ENCODE results near the gene GMDS. TPM values are rescaled to one million over a fixed set of nuclear protein-coding genes. Genes with fewer than 3 reads are reported as not detected.

Gene GMDS
- total and polyA plus RNA-seq, 2 experiments from 2014 or later = 3.0 to 12.6 TPM

- Histone ChIP-seq H4K20me1 (ENCODE audit: insufficient read depth) (no peaks in the 10 kb centered on the region), H3K27me3 (replicated peaks; ENCODE audit: insufficient read depth) (no peaks in the 10 kb centered on the region), H3K4me2 (ENCODE audit: unreplicated experiment) (peak overlapping the region; percentile 92), H3K9ac (peak overlapping the region; percentile 95), H3K9me2 (ENCODE audit: insufficient read depth) (no peaks in the 10 kb centered on the region), H3K27ac (peak overlapping the region; percentile 56), H3F3A (ENCODE audit: insufficient read depth) (no peaks in the 10 kb centered on the region), H3K4me1 (ENCODE audit: insufficient read depth) (no peaks in the 10 kb centered on the region), H2AFZ (peak overlapping the region; percentile 99), H3K36me3 (ENCODE audit: low read depth) (no peaks in the 10 kb centered on the region), H3K79me2 (ENCODE audit: insufficient read depth) (no peaks in the 10 kb centered on the region), H3K4me3 (peak overlapping the region; percentile 99), H3K9me3 (ENCODE audit: low read depth) (no peaks in the 10 kb centered on the region)
- in situ Hi-C loops (cut with MboI) = no loop called here
- DNase-seq = peak; percentile 64
- WGBS, 2 experiments (ENCODE audit: low coverage in 1 of 2, low lambda C conversion rate in 2 of 2, missing lambda C conversion rate in 2 of 2) = 20 to 22% methylated on average over 30 to 31 of the region's 31 CpGs
- no peak for TF ChIP-seq EZH2phosphoT487 (IDR thresholded peaks at IDR 0.05; ENCODE audit: insufficient read depth, low read depth)
- TF ChIP-seq EZH2 (IDR thresholded peaks at IDR 0.05; ENCODE audit: insufficient read depth, poor library complexity, severe bottlenecking) = no peak
Measured at GRCh38 chr6:2245877-2246863, 765 bp upstream of the GMDS start.

DNA sequence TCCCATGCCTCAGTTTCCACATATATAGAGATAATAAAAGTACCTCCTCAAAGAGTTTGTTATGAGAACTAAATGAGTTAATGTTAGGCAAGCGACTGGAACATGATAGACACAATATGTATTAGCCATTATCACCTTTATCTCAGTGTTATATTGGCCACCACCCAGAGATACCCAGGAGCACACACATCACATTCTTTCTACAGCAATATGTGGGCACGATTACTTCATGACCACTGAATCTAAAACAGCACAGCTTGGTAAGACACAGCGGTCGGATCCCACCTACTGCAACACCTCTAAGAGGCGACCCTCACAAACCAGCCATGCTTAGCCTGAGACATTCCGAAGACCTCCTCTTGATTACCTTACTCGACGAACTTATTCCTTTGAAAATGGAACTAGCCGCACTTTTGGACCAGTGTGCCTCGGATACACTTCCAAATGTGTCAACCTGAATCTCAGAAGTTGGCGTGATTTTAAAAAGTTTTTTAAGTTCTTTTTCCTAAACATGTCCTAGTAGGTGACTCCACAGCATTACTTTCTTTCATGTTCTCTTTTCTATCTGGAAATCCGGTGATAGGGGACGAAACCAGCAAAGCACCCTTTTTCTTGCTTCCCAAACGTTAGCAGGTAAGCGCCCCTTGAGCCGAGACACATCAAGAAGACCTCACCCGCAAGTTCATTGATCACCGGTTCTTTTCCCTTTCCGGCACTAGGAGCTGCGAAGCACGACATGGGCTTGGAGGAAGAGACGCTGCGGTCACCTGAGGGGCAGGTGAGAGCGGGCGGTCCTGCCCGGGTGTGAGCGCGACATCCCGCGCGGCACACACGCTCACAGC lies 923 bp downstream of the GMDS start:
- Histone ChIP-seq H3K9me2 (ENCODE audit: insufficient read depth) (no peaks in the 10 kb centered on the region), H3K9ac (peak overlapping the region; percentile 95), H3K27ac (no peak overlapping the region), H3K4me2 (ENCODE audit: unreplicated experiment) (peak overlapping the region; percentile 79), H3K9me3 (ENCODE audit: low read depth) (no peaks in the 10 kb centered on the region), H3K79me2 (ENCODE audit: insufficient read depth) (no peaks in the 10 kb centered on the region), H3K36me3 (ENCODE audit: low read depth) (no peaks in the 10 kb centered on the region), H2AFZ (peak overlapping the region; percentile 99), H3K4me1 (ENCODE audit: insufficient read depth) (no peaks in the 10 kb centered on the region), H4K20me1 (ENCODE audit: insufficient read depth) (no peaks in the 10 kb centered on the region), H3K27me3 (replicated peaks; ENCODE audit: insufficient read depth) (no peaks in the 10 kb centered on the region), H3K4me3 (peak overlapping the region; percentile 99), H3F3A (ENCODE audit: insufficient read depth) (no peaks in the 10 kb centered on the region)
- WGBS, 2 experiments (ENCODE audit: low coverage in 1 of 2, low lambda C conversion rate in 2 of 2, missing lambda C conversion rate in 2 of 2) = 26 to 28% methylated on average over 32 of the region's 32 CpGs
- TF ChIP-seq EZH2phosphoT487 (IDR thresholded peaks at IDR 0.05; ENCODE audit: insufficient read depth, low read depth) (no peak), EZH2 (IDR thresholded peaks at IDR 0.05; ENCODE audit: insufficient read depth, poor library complexity, severe bottlenecking) (no peak)
- in situ Hi-C loops (cut with MboI) = no loop called here
- no peak for DNase-seq

- 0 out of 2 replicates have a peak, but pooled peaks cover 6% of the 10 kb centered on the region for H3F3A ChIP-seq (ENCODE audit: insufficient read depth)
- no peaks in the 10 kb centered on the region for H3K36me3 ChIP-seq (ENCODE audit: low read depth)
- WGBS, 2 experiments (ENCODE audit: low coverage in 1 of 2, low lambda C conversion rate in 2 of 2, missing lambda C conversion rate in 2 of 2) = 94 to 96% methylated on average over 4 of the region's 4 CpGs
- H3K9me3 ChIP-seq (ENCODE audit: low read depth) = no peaks in the 10 kb centered on the region
- H3K27me3 ChIP-seq (replicated peaks; ENCODE audit: insufficient read depth) = no peaks in the 10 kb centered on the region
- H3K9me2 ChIP-seq (ENCODE audit: insufficient read depth) = no peaks in the 10 kb centered on the region
- in situ Hi-C loops (cut with MboI) = no loop called here
- H3K9ac ChIP-seq = no peak overlapping the region
- peaks cover 4% of the 10 kb centered on the region; the same call in 1 of the 2 replicates for H3K4me1 ChIP-seq (ENCODE audit: insufficient read depth)
- no peak overlapping the region for H2AFZ ChIP-seq
- no peak for TF ChIP-seq EZH2phosphoT487 (IDR thresholded peaks at IDR 0.05; ENCODE audit: insufficient read depth, low read depth)
- no peak for TF ChIP-seq EZH2 (IDR thresholded peaks at IDR 0.05; ENCODE audit: insufficient read depth, poor library complexity, severe bottlenecking)
- H3K27ac ChIP-seq = no peak overlapping the region
- H3K4me2 ChIP-seq (ENCODE audit: unreplicated experiment) = no peak overlapping the region
- DNase-seq = no peak
- H3K4me3 ChIP-seq = no peak overlapping the region
- H4K20me1 ChIP-seq (ENCODE audit: insufficient read depth) = no peaks in the 10 kb centered on the region
- H3K79me2 ChIP-seq (ENCODE audit: insufficient read depth) = no peaks in the 10 kb centered on the region; the same call in 1 of the 2 replicates
Measured at GRCh38 chr6:2242311-2242710, 3.1 kb downstream of the GMDS start.

DNA sequence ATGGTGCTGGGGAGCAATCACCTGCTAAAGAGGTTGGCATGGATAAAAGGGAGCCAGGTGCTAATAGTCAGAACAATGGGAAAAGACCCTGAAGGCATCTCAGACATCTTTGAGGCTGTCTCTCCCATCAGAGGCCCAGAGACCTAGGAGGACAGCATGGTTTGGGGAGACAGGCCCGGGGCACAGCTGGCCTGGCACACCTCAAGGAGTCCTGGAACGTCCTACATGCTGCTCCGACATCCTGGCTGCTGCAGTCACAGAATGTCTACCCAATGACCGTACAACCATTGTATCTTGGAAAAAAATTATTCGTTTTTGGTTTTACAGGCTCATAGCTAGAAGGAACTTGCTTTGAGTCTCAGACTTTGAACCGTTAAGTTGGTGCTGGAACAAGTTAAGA lies 4.4 kb downstream of the GMDS start:
- Histone ChIP-seq H3K9me3 (ENCODE audit: low read depth) (no peaks in the 10 kb centered on the region), H3K79me2 (ENCODE audit: insufficient read depth) (no peaks in the 10 kb centered on the region; the same call in 1 of the 2 replicates), H3K27ac (no peak overlapping the region), H3K4me2 (ENCODE audit: unreplicated experiment) (no peak overlapping the region), H3K9ac (no peak overlapping the region), H3K27me3 (replicated peaks; ENCODE audit: insufficient read depth) (no peaks in the 10 kb centered on the region), H3K4me1 (ENCODE audit: insufficient read depth) (peaks cover 12% of the 10 kb centered on the region), H4K20me1 (ENCODE audit: insufficient read depth) (no peaks in the 10 kb centered on the region), H3K9me2 (ENCODE audit: insufficient read depth) (no peaks in the 10 kb centered on the region), H3K36me3 (ENCODE audit: low read depth) (no peaks in the 10 kb centered on the region), H2AFZ (no peak overlapping the region), H3F3A (ENCODE audit: insufficient read depth) (peaks cover 16% of the 10 kb centered on the region; the same call in 1 of the 2 replicates), H3K4me3 (no peak overlapping the region)
- DNase-seq = no peak
- in situ Hi-C loops (cut with MboI) = no loop called here
- TF ChIP-seq EZH2phosphoT487 (IDR thresholded peaks at IDR 0.05; ENCODE audit: insufficient read depth, low read depth) = no peak
- no peak for TF ChIP-seq EZH2 (IDR thresholded peaks at IDR 0.05; ENCODE audit: insufficient read depth, poor library complexity, severe bottlenecking)
- WGBS, 2 experiments (ENCODE audit: low coverage in 1 of 2, low lambda C conversion rate in 2 of 2, missing lambda C conversion rate in 2 of 2) = 92 to 94% methylated on average over 6 of the region's 6 CpGs
